Measurements from ENCODE around the gene EFCAB6. TPM values are rescaled to one million over a fixed set of nuclear protein-coding genes. Genes with fewer than 3 reads are reported as not detected.

Gene EFCAB6
- total RNA-seq, 1 experiment from 2014 or later, result 2.9 TPM

DNA sequence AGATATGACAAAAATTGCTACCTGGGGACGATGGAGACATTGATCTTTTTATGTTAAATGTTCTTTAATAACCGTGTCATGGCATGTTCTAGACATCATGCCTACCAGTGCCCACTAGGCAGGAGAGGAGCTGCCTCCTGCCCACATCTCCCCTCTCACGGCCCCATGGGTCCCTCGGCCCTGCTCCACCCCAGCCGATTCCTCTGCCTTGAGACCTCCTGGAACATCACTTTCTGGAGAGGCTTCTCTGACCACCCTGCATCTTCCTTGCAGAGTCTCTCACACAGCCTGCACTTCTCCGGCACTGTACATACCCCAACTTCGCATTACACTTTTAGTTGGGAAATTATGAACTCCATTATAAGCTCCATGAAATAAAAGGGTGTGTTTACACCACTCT lies 16.8 kb downstream of the EFCAB6 start:
- Histone ChIP-seq H3K4me3 (no peak overlapping the region), H3K36me3 (no peaks in the 10 kb centered on the region), H3K27me3 (no peaks in the 10 kb centered on the region), H3K9me3 (peaks cover 2% of the 10 kb centered on the region)
- DNase-seq, result no peak

DNA sequence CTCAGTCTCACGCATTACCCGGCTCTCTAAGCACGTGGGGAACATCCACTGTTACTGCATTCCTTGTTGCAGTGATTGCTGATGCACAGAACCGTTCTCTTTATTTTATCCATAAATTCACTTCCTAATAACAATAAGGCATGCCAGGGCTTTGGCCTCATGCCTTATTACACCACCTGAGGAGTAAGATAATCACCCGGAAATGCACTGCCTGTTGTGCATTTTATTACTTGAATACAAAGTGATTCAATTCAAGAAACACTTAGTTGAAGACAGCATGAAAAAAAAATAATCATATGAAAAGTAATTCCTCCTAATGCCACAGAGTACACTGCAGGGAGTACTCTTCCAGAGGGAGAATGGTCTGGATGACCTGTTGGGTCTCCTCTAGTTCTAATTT lies 19.2 kb downstream of the EFCAB6 start:
- Histone ChIP-seq H3K36me3 (no peaks in the 10 kb centered on the region), H3K4me3 (no peak overlapping the region), H3K27me3 (no peaks in the 10 kb centered on the region), H3K9me3 (no peaks in the 10 kb centered on the region)
- DNase-seq, result no peak

DNA sequence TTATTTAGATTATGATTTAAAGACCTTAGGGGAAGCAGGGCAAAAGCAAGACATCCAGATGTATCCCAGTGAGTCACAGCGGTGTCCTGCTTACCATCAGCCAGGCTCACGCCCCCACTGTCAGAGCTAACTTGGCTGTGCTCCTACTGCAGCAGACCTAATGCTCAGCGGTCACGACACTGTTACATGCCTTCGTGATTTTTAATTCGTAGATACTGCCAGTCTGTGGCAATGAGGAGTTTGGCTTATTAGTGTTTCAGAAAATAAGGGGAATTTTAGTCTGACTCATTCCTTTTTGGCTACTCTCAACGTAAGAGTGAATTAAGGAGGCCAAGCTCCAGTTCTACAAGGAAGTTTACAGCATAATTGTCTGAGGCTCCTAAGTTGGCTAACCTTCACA lies 22.7 kb downstream of the EFCAB6 start:
- no peak overlapping the region for H3K4me3 ChIP-seq
- no peaks in the 10 kb centered on the region for H3K27me3 ChIP-seq
- H3K9me3 ChIP-seq, result no peaks in the 10 kb centered on the region; the same call in 1 of the 2 replicates
- H3K36me3 ChIP-seq, result no peaks in the 10 kb centered on the region
- peak; percentile 97 for DNase-seq

DNA sequence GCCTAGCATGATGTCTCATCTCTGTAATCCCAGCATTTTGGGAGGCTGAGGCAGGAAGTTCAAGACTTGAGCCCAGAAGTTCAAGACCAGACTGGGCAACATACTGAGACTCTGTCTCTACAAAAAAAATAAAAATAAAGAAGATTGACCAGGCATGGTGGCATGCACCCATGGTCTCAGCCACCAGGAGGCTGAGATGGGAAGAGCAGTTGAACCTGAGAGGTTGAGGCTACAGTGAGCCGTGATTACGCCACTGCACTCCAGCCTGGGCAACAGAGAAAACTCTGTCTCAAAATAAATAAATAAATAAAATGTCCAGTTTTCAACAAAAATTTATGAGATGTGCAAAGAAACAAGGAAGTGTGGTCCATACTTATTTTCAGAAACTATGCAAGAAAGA lies 28.3 kb downstream of the EFCAB6 start:
- no peaks in the 10 kb centered on the region for H3K36me3 ChIP-seq
- H3K9me3 ChIP-seq, result no peaks in the 10 kb centered on the region; the same call in 1 of the 2 replicates
- no peak for DNase-seq
- H3K4me3 ChIP-seq, result no peak overlapping the region
- H3K27me3 ChIP-seq, result no peaks in the 10 kb centered on the region

DNA sequence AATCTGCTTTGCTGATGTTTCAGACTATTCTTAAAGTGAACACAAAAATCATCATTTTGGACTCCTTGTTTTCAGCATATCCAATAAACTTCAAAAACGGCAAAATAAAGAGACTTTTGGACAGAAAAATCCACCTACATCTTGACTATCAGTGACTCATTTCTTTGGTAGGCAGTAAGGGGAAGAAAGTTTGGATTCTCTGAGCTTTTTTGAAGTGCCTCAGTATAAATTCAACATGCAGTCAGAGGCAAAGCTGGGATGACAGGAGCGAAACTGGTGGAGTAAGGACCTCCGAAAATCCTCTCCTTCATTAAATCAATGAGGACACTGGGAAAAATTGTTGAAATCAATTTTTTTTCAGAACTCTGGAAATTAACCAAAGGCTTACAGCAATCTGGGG lies 29.7 kb downstream of the EFCAB6 start:
- H3K27me3 ChIP-seq, result no peaks in the 10 kb centered on the region
- no peak overlapping the region for H3K4me3 ChIP-seq
- H3K9me3 ChIP-seq, result no peaks in the 10 kb centered on the region; the same call in 1 of the 2 replicates
- no peaks in the 10 kb centered on the region for H3K36me3 ChIP-seq
- no peak for DNase-seq

DNA sequence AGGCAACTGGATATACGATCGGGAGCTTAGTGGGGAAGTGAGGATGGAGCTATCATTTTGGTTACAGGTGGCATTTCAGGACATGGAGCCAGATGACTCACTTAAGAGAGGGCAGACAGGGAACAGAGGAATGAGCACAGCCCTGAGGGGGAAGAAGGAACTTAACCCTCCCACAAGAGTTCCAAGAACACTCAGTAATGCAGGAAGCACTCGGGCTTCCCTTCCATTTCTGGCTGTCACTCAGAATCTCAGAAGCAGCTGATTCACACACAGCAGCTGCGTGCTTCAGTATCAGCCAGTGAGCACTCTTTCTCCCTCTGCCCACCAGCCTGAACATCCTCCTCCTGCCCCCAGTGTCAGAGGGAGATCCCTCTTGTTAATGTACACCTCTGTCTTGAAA lies 34.8 kb downstream of the EFCAB6 start:
- Histone ChIP-seq H3K4me3 (no peak overlapping the region), H3K27me3 (no peaks in the 10 kb centered on the region), H3K36me3 (no peaks in the 10 kb centered on the region), H3K9me3 (no peaks in the 10 kb centered on the region)
- DNase-seq, result peak; percentile 70

DNA sequence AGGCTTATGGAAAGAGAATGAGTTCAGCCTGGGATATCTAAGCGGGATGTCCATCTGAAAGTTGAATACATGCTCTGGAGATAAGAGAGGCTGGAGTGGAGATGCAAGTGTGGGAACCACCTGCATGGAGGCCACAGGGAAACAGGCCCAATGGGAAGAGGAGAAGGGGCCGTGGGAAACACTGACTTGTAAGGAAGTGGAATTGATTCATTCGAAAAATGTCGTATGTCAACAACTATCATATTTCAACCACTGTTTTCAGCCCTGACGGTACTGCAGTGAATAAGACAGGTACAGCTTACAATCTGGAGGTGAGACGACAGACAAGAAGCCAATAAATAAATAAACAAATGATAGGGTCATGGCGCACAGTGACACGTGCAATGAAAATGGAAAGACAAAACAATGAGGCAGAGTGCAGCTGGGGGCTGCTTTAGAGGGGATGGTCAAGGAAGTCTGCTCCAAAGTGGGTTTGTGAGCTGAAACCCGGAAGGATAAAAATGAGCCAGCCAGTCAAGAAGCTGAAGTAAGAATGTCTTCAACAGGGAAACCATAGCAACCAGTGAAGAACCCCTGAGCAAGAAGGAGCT lies 35.9 kb downstream of the EFCAB6 start:
- H3K36me3 ChIP-seq, result no peaks in the 10 kb centered on the region
- no peaks in the 10 kb centered on the region for H3K27me3 ChIP-seq
- no peak overlapping the region for H3K4me3 ChIP-seq
- no peak for DNase-seq
- H3K9me3 ChIP-seq, result no peaks in the 10 kb centered on the region

DNA sequence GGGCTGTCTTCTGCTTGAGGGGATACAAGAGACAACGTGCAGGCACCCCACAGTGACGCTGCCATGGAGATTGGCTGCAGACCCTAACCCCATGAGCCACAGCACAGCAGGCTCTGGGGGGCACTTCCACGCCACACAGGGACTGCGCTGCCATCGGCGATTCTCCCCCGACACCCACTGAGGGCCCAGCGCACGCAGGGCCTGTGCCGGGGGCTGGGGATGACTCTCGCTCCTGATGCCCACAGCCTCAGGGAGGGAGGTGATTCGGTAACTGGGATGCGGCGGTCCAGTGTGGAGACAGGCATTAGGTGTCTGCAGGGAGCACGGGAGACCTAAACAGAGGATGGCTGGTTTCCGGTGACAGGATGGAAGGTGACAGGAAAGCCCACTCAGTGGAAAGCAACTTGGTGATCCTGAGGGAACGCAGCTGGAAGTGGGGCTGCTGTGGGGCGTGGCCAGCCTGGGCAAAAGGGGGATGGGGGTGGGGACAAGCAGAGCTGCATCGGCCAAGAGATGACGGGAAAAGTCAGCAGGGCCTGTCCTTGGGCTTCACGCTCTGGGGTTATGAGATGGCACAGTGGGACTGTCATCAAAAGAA lies 37.7 kb downstream of the EFCAB6 start:
- Histone ChIP-seq H3K4me3 (no peak overlapping the region), H3K27me3 (no peaks in the 10 kb centered on the region), H3K36me3 (no peaks in the 10 kb centered on the region), H3K9me3 (no peaks in the 10 kb centered on the region)
- no peak for DNase-seq

DNA sequence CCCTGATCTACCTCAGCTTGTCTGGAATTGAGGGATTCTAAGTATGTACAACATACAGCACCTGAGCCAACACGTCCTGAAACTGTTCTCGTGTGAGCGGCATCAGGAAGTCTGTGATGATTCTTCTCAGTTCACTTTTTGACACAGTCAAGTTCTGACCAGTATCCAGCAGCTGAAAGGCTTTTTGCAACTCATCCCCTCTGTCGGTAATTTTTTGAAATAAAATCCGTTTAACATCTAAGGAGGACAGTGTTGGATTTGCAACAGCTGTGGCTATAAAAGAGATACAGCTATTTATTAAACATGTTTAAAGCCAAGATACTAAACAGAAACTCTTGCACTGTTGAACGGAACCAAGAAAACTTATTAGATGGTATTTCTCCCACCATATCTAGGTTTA lies 39.3 kb downstream of the EFCAB6 start:
- no peak for DNase-seq
- Histone ChIP-seq H3K27me3 (no peaks in the 10 kb centered on the region), H3K9me3 (no peaks in the 10 kb centered on the region), H3K4me3 (no peak overlapping the region), H3K36me3 (no peaks in the 10 kb centered on the region)

DNA sequence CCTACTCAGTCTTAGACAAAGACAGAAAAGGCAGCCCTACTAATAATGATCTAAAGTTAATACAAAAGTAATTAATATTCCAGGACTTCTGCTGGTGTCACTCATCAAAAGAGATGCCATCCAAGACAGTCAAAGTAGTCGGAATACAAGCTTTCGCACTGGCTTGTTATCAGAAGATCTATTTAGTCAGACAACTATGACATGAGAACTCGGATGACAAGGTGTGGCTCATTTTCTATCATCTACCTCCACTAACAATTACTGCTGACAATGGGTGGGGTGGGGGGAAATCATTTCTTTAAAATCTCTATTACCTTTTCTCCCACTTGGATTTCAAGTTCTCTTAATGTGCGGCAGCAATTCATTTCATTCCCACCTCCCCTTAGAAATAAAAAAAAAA lies 56.7 kb downstream of the EFCAB6 start:
- Histone ChIP-seq H3K4me3 (no peak overlapping the region), H3K9me3 (no peaks in the 10 kb centered on the region), H3K27me3 (no peaks in the 10 kb centered on the region; the same call in 1 of the 2 replicates), H3K36me3 (no peaks in the 10 kb centered on the region)
- no peak for DNase-seq

DNA sequence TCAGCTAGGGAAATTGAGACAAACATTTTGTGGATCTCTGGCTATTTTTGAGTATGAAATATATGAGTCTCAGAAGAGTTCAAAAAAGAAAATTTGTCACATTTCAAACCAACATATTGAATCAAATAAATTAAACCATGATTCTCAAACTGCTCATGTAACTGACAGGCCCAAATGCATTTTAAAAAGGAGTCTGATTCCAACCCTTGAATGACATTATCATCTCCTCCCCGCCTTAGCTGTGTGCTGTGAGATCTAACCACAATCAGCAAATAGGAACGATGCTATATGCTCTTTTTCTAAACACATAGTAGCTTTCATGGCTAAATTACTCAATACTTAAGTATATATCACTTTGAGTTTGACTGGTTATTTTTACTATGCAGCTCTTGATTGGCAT lies 57.1 kb downstream of the EFCAB6 start:
- no peak for DNase-seq
- no peaks in the 10 kb centered on the region; the same call in 1 of the 2 replicates for H3K27me3 ChIP-seq
- no peaks in the 10 kb centered on the region for H3K36me3 ChIP-seq
- no peak overlapping the region for H3K4me3 ChIP-seq
- no peaks in the 10 kb centered on the region for H3K9me3 ChIP-seq

DNA sequence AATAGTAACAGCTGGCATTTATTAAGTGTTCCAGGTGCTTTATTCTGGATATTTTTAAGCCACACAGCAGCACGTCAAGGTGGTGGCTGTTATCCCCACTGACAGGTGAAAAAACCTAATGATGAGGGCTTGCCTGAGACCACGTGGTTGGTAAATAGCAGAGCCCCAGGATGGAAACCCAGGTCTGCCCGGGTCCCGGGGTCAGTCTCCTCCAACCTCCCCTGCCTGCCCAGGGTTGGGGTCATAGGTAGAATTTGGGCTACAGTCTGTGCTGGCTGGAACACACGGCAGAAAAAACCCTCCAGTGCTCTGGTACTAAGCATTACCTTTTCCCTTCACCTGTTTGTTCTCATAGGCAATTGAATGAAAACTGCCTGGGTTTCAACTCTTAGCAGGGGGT lies 57.9 kb downstream of the EFCAB6 start:
- Histone ChIP-seq H3K36me3 (no peaks in the 10 kb centered on the region), H3K27me3 (no peaks in the 10 kb centered on the region; the same call in 1 of the 2 replicates), H3K4me3 (no peak overlapping the region), H3K9me3 (no peaks in the 10 kb centered on the region)
- DNase-seq, result no peak

DNA sequence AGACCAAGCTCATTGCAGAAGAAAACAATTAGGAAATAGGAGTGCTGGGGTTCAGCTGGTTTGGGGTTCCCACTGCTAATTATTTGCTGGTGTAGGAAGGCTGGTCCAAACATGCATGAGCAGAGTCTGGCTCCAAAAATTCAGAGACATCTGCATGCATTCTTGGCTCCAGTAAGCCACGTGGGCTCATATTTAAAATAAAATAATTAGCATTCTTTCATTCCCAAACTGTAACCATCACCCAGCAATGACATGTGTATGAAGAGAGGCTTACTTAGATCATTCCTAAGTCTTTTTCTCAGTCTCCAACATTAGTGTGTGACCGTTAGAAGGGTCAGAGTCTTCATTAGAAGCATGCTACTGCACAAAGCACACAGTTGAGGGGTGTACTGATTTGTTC lies 58.4 kb downstream of the EFCAB6 start:
- DNase-seq, result no peak
- H3K9me3 ChIP-seq, result no peaks in the 10 kb centered on the region
- H3K27me3 ChIP-seq, result no peaks in the 10 kb centered on the region; the same call in 1 of the 2 replicates
- no peaks in the 10 kb centered on the region for H3K36me3 ChIP-seq
- H3K4me3 ChIP-seq, result no peak overlapping the region

DNA sequence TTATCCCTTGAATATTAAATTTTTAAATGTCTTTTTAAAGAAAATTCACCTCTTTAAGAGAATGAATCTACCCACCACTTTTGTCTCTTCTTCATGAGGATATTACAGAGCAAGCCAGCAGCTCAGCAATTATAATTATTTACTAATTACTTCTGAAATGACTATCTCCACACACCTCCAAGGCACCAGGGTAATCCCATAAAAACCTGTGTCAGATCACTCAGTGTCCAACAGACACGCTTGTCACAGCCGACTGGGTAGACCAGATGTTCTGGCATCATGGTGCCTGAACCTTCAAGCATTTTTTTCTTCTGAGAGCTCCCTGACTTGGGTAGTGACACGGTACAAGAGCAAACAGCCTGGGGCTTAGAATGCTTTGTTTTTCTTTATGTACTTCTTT lies 61.4 kb downstream of the EFCAB6 start:
- H3K36me3 ChIP-seq, result no peaks in the 10 kb centered on the region
- DNase-seq, result no peak
- H3K27me3 ChIP-seq, result no peaks in the 10 kb centered on the region; the same call in 1 of the 2 replicates
- no peaks in the 10 kb centered on the region for H3K9me3 ChIP-seq
- H3K4me3 ChIP-seq, result no peak overlapping the region

DNA sequence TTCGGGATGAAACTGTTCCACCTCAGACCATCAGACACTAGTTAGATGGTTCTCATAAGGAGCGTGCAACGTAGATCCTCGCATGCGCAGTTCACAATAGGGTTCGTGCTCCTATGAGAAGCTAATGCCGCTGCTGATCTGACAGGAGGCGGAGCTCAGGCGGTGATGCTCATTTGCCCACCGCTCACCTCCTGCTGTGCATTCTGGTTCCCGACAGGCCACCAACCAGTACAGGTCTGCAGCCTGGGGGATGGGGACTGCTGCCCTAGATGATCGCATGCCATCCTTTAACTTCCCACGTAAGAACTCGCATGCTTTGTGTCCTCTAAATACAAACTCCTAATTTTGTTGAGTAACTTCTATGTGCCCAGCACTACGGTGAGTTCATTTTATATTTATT lies 62.6 kb downstream of the EFCAB6 start:
- DNase-seq, result no peak
- Histone ChIP-seq H3K9me3 (no peaks in the 10 kb centered on the region), H3K27me3 (no peaks in the 10 kb centered on the region; the same call in 1 of the 2 replicates), H3K36me3 (no peaks in the 10 kb centered on the region), H3K4me3 (no peak overlapping the region)

DNA sequence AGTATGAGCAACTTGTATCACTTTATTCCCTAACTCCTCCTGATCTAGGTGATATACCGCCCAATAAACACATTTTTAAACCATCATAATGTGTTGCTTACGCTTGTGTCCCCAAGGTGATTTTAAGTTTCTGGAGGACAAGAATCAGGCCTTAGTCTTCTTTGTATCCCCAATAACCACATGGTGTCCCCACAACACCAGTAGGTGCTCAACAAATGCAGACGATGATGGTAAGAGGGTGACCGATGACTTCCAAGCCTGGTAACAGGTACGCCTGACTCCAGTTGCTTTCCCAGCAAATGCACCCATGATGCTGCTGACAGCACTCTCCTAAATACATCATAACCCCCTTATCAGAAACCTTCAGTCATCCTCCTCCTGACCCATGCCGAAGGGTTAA lies 64.2 kb downstream of the EFCAB6 start:
- DNase-seq, result no peak
- no peaks in the 10 kb centered on the region for H3K9me3 ChIP-seq
- no peaks in the 10 kb centered on the region; the same call in 1 of the 2 replicates for H3K27me3 ChIP-seq
- H3K36me3 ChIP-seq, result no peaks in the 10 kb centered on the region
- H3K4me3 ChIP-seq, result no peak overlapping the region

DNA sequence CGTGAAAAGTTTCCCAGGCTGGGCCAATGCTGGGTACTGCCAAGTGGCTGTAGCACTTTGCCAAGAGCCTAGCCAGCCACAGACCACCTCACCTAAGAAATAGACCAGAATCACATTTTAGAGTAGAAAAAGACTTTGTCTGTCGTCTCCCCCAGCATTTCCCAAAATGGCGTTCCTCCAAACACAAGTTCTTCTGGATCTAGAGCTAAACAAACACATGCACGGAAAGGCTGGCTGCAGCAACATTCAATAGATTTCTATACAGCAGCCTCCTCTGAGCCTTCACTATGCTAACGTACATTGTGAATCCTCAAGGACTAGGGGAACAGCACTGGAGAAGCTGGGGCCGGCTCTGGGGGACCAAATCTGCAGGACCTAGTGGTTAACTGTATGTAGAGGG lies 65.0 kb downstream of the EFCAB6 start:
- no peak for DNase-seq
- Histone ChIP-seq H3K27me3 (no peaks in the 10 kb centered on the region), H3K4me3 (no peak overlapping the region), H3K9me3 (no peaks in the 10 kb centered on the region), H3K36me3 (no peaks in the 10 kb centered on the region)

DNA sequence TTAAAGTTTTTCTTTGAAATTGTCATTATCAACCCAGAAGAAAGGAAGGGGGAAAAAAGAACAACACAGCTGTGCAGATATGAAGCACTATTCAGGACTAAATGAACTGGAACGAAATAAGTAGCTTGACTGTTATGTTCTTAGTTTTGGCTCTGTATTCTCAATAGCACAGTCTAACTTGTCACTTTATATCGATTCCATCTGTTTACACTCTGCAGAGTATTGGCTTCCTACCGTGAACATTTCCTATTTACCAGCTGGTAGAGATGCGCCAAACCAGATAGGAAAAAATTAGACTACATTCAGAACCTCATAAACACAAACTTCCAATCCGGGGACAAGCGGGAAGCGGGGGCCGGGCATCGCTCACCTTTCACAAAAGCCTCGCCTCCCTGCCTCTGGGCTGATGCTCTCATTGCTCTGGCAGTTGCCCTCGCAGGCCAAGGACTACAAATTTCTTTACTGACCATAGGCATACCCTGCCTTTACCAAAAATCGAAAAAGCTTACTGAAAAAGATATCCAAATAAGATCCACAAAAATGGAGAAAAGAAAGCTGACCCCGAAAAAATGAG lies 66.2 kb downstream of the EFCAB6 start:
- H3K27me3 ChIP-seq, result no peaks in the 10 kb centered on the region

More for the DNA sequence above, 66.2 kb downstream of the EFCAB6 start:
- Histone ChIP-seq H3K9me3 (no peaks in the 10 kb centered on the region), H3K4me3 (no peak overlapping the region), H3K36me3 (no peaks in the 10 kb centered on the region)
- DNase-seq, result no peak
